ENCODE measurements around the gene MARK3.

The MARK3 gene

DNA sequence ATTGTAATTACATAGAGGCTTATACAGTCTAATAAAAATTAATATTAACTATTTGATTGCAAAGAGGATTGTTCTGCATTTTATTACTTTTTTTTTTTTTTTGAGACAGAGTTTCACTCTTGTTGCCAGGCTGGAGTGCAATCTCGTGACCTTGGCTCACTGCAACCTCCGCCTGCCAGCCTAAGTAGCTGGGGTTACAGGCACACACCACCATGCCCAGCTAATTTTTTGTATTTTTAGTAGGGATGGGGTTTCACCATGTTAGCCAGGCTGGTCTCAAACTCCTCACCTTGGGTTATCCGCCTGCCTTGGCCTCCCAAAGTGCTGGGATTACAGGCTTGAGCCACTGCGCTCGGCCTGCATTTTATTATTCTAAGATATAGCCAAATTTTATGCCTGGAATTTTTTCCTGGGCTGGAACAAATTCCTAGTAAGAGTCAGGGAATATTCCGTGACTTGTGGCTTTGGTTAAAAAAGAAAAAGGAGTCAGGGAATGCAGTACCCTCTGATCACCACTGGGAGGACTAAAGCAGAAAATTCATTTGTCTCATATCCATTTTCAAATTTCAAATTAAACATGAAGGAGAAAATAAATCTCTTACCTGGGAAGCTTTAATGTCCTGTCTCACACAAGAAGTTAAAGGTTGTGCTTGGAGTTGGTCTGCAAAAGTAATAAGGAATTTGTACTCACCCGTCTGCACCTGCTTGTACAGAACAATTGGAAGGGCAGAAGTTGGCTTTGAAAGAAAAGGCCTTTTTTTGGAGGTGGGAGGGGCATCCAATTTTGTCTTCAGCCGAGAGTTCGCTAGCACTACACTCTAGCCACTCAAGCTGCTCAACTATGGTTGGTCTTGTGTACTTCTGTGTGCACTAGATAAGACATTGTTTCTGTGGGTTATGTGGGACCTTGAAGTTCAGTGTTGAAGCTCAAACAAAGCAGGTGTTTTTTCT lies 8.7 kb downstream of the MARK3 start:
- peak; percentile 70 for DNase-seq (ENCODE audit: low spot score)

DNA sequence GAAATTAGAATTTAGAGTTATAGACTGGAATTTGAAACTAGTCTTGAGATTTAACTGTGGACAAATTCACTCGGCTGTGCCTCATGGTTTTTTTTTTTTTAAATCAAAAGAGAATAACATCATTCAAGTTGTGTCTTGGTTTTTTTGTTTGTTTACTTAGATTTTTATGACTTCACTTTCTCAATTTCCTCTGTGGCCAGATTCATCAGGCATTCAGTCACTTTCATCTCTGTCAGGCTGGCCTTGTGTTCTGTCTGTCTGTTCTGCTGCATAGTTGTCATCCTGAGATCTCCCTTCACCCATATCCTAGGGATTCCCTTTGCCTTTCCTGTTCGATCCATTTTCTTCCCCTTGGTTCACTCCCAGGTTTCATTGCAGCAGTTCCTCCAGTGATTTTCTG lies 10.0 kb downstream of the MARK3 start:
- DNase-seq (ENCODE audit: low spot score): no peak

DNA sequence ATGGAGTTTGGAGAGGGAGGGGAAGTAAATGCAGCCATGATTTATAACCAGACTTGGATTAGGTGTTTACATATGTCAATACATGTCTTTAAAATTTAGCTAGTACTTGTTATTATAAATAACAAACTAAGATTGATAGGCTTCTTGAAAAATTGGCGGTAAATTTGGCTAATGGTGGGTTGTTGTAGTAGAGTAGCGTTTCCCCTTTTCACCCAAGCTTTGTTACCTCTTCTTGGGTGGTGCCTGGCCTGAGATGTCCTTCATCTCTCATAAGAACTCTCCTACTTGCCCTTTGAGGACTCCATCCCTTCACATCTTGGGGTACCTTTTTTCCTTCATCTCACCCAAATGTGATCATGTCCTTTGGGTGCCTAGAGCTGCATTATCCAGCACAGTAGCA lies 11.2 kb downstream of the MARK3 start:
- DNase-seq (ENCODE audit: low spot score): no peak

DNA sequence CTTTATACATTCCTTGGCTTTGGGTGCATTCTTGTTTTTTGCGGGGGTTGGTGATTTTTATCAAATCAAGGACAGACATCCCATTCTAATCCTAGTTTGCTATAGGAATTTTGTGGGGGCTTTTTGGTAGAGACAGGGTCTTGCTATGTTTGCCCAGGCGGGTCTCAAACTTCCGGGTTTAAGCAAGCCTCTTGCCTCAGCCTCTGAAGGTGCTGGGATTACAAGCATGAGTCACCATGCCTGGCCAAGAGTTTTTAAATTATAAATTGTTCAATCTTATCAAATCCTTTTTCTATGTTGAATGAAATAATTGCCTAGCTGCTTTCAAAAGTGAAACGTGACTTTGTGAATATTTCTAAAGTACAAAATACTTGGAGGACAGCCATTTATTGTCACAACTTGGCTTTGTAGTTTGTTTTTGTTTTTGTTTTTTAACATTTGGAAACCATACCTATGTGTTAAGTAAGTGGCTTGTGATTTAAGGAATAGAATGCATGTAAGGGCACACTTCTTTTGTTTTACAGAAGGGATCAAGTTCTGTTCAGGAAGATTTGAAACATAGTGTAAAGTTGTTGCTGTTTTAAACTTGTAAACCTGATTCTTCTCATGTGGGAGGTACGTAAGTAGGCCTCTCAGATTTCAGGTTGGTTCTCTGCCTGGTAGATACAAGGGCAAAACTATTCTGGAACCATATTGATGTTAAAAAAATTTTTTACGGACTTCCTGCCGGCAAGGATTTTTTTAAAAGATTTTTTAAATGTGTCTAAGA lies 13.4 kb downstream of the MARK3 start:
- DNase-seq (ENCODE audit: low spot score): no peak

DNA sequence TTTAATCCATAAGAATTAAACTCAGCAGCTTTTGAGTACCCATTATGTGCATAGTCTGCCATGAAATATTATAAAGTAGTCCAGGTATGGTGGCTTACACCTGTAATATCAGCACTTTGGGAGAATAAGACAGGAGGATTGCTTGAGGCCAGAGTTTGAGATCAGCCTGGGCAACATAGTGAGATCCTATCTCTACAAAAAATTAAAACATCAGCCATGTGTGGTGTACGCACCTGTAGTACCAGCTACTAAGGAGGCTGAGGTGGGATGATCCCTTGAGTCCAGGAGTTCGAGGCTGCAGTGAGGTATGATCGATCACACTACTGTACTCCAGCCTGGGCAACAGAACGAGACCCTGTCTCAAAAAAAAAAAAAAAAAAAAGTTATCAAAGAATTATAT lies 15.3 kb downstream of the MARK3 start:
- DNase-seq (ENCODE audit: low spot score): no peak

DNA sequence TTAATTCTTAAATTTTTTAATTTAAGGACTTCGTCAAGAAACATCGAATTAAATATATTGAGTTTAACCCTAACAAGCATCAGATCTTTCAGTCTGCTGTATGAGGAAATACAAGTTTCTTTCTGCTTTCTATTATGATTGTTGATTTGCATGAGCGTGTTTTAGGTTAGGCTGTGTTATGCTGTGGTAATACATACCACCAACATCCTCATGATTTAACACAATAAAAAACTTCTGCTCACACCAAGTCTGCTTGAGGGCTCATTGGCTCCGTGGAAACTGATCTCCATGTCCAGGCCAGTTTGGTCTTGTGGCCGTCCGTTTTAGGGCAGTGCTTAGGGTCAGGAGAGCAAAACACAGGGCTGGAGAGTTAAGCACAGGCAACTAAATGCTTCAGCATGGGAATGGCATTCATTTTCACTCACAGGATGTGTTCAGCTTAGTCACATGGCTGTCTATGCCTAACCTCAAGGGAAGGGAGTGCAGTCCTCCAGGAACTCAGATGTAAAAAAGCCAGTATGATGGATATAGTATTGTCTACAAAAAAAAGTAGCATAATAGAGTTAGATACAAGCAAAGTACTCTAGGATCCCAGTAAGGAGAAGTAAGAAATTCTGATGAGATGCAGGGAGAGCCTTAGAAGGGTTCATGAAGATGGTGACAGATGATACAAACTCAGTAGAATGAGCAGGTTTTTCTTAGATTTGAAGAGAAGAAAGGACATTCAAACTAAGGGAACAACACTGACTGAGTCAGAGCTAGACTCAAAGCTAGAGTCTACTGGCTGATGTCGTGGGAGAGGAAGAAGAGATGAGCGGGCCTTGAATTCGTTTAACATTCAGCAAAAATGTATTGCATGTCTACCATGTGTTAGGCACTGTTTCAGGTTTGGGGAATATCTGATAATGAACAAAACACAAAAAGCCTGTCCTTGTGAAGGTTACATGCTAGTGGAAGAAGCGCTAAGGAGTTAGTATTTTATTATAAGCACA lies 16.3 kb downstream of the MARK3 start:
- no peak for DNase-seq (ENCODE audit: low spot score)

DNA sequence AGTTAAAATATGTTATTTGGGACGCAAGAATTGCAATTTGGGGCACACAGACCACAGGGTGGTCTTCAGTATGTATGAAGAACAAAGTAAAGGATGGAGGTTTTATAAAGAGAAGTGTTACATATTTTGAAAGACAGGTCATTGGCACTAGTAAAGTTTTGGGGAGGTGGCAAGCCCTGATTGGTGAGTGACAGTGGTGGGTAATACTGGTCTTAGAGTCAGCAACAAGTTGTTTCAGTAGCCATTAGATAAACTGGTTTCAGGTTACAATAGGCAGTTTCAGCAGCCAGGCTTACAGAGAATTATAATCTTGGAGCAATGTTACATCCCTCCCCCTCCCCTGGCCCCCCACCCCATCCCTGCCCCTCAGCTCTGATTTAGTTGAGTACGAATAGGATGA lies 17.5 kb downstream of the MARK3 start:
- DNase-seq (ENCODE audit: low spot score): no peak

DNA sequence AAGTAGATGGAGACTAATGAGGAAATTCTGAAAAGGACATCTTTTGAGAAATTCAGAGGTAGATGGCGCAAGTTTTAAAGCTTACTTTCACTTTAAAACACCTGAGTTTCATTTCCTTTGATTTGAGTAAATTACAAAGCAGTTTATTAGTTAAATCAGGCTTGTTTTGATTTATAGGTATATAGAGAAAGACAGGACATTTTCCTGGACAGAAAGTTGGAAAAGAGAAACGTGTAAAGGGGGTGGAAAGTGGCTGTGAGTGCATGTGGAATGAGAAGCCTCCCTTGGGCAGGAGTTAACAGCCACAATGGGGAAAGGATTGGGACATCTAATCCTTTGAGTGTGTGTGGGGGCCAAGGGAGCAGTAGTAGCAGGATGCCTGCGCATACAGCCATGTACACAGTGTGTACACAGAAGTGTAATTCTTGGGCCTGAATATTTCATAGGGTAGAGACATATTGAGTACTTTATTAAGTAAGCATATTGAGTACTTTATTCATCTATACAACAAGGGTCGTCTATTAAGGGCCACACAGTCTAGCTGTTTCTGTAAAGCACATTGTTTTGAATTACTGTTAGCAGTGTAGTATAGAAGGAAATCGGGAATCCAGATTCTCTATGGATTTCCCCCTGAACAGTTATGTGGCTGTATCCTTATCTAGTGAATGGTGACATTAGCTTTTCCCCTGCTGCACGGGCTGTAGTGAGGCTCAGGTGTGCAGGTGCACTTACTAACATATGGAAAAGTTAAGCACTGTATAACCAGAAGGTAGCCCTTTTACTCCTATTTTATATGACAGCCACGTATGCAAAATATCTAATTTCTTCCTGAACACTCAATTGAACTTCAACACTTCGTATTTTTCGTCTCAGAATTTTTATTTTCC lies 19.1 kb downstream of the MARK3 start:
- DNase-seq (ENCODE audit: low spot score): peak; percentile 24

DNA sequence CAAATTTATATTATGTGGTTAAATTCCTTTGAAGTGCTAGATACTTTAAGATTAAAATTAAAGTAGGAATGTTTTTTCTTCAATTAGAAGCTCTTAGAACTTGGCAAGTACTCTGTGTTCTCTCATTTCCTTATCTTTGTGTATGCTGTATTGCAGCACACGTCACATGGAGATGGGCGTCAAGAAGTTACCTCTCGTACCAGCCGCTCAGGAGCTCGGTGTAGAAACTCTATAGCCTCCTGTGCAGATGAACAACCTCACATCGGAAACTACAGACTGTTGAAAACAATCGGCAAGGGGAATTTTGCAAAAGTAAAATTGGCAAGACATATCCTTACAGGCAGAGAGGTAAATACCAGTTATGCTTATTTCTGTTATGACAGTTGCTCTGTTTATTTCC lies 19.7 kb downstream of the MARK3 start:
- DNase-seq (ENCODE audit: low spot score): peak; percentile 66

DNA sequence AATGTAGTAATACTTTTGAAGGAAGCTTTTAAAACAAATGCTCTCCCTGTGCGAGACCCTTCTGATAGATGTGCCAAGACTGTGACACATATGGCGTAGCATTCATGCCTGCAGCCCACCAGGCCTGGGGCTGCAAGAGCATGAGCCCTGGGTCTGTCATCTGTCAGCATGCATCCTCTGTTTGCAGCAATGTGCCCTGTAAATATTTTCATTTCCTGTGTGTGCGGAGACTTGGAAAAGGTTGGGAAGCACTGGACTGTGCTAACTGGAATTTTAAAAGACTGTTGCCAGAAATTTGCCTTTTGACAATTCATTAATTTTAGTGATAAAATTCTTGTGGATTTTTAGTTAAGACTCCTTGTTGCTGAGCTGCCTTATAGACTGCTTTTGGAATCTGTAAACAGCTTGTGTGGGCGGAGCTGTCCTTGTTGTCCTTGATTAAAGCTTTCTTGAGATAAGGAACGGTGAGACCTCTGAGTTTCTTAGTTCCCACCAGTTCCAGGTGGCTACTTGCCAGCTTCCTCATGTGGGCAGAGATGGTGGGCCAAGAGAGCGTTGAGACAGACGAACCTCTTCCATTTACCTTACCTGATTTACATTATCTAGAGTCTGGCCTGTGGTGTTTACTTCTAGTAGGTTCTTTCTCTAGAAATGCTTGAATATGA lies 23.4 kb downstream of the MARK3 start:
- peak; percentile 83 for DNase-seq (ENCODE audit: low spot score)

DNA sequence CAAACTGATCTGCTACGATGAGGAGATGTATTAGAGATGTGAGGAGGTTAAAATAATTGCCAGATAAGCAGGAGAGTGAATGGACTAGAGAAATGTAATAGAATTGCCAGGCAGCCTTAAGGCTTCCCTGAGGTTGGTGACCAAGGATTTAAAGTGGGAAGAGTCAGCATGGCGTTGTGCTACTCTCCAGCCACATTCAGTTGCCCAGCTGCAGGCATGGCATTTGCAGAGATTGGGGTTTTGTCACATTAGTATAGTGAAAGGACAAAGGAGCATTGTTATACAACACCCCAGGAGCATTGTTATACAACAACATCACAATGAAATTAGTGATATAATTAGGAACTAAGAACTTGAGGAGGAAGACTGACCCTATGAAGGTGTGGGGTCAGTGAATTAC lies 31.7 kb downstream of the MARK3 start:
- no peak for DNase-seq (ENCODE audit: low spot score)

DNA sequence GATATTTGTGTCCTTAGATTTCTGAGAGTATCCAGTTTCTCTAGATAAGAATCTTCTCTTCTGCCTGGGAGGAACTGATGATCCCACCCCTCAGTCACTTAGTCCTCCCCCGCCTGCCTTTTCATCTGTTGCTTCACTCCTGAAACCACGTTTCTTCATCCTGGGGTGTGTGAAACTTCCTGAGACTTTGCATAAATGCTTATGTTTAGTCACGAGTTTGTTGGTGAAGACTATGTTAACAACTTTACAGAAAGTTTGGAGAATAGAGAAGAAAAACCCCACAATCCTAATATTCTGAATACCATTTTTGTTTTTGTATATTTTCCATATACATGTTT lies 33.2 kb downstream of the MARK3 start:
- DNase-seq (ENCODE audit: low spot score): no peak

DNA sequence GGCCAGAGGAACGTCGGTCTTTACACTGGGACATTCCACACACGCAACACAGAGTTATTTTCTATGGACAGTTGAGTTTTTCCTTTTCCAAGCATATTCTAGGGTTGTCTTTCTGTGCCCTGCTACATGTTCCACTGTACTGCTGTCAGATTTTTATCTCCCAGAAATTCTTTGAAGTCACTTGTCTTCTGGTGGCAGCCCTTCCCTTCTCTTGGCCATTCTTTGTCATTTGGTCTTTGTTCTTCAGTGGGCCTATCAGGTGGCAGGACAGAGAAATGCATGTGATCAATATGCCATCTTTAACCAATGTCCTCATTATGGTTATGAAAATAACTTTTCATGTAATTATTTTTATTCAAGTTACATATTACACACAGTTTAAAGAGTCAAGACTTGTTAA lies 36.3 kb downstream of the MARK3 start:
- DNase-seq (ENCODE audit: low spot score): no peak

DNA sequence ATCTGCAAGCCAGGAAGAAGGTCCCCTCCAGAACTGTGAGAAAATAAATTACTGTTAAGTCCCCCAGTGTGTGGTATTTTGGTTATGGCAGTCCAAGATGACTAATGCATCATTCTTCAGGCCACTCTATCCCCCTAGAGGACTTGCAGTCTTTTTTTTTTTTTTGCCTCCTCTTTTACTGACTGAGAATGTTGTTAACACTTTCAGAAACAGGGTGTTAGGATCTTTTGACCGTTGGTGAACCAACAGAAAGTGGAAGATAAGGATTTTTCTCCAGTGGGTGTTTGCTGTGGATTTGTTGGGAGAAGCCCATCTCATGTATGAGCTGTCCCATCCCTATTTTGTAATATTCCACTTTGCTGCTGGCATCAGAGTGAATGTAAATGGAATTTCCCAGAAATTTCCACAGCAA lies 37.8 kb downstream of the MARK3 start:
- DNase-seq (ENCODE audit: low spot score): no peak

DNA sequence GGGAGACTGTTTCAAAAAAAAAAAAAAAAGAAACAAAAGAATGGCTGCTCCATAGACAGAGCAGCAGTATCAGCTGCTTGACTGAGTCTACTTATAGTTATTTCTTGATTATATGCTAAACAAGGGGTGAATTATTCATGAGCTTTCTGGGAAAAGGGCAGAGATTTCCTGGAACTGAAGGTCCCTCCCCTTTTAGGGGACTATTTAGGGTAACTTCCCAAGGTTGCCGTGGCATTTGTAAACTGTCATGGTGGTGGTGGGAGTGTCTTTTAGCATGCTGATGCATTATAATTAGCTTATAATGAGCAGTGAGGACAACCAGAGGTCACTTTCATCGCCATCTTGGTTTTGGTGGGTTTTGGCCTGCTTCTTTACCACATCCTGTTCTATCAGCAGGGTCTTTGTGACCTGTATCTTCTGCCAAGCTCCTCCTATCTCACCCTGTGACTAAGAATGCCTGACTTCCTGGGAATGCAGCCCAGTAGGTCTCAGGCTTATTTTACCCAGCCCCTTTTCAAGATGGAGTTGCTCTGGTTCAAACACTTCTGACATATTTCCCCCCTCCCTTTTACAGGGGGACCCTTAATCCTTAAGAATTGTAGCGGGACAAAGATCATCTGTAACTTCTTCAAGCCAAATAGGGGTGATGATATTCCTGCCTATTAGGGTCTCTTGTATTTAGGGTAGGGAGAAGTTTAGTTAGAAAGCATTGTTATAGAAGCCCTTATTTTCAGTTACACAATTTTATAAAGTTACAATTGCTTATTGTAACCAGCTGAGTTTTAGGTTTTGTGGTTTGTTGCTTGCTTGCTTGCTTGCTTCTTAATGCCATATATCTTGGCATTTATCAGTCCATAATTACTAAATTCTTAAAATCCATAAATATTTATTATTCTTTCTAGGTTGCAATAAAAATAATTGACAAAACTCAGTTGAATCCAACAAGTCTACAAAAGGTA lies 42.5 kb downstream of the MARK3 start:
- no peak for DNase-seq (ENCODE audit: low spot score)

DNA sequence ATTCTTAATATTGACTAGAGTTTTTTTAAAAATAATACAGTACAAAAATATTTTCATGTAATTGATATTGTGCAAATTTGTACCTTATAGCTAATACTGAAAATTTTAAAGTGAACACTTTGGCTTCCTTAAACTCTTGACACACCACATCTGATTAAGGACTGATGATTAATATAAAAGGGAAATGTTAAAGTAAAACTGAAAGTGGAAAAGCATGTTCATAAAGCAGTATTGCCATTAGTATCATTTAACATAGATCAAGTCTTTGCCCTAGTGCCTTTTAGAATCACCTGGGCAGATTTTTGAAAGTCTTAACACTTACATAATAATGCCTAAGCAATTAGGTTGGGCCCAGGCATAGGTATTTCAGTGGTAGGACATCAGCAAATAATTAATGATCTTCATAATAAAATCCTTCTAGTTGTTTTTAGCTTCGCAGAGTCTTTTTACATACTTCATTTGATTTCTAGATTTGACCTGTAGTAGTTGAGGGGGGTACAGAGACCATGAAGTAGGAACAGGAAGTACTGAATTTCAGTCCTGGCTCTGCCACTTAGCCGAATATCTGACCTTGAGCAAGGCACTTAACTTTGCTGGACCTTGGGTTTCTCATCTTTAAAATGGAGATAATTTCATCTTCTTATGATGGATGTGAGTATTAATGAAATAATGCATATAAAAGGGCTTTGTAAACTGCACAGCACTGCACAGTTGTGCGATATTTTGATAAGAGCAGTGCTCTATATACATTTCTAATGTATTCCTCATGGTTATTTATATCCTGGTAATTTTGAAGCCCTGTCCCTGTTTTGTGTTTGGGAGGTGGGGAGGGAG lies 43.7 kb downstream of the MARK3 start:
- DNase-seq (ENCODE audit: low spot score): no peak

DNA sequence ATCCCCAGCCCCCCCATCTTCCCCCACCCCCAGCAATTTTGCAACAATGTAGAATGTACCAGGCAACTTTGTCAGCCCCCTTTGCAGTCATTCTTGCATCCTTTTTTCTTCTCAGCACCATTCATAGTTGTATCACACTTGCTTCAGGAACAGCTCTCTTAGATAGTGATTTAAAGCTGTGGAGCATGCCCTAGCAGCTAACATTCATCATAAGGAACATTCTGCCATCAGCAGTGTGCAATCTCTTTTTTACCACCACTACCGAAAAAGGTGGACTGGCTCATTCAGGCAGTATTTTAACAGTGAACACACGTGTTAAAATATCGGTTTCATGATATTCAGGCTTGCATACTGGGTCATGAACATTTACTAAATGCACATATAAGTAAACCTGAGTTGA lies 45.1 kb downstream of the MARK3 start:
- no peak for DNase-seq (ENCODE audit: low spot score)

DNA sequence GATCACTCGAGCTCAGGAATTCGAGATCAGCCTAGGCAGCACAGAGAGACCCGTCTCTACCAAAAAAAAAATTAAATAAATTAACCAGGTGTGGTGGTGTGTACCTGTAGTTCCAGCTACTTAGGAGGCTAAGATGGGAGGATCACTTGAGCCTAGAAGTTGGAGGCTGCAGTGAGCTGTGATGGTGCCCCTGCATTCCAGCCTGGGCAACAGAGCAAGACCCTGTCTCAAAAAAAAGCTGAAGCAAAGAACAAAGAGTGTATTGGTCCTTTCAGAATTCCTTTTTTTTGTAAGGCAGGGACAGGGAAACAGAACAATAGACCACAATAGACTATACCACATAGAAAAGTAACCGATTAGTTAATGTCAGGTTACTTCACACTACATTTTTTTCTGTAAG lies 47.4 kb downstream of the MARK3 start:
- no peak for DNase-seq (ENCODE audit: low spot score)

All from hematopoietic multipotent progenitor cell treated with erythropoietin and hydrocortisone succinate and interleukin-3 and kit ligand, for 17 days (in vitro differentiated cells).